Stimulated activated CD8-positive, alpha-beta memory T cell treated with anti-CD3 and anti-CD28 coated beads, Interleukin-4, amount 100 ng/mL, for 48 hours (primary cell): ENCODE measurements around the gene JARID2.

Experiments used
- DNase-seq: peaks from one replicate; pipeline ENCODE4 v3.0.0-alpha.2; 2020

Gene JARID2

DNA sequence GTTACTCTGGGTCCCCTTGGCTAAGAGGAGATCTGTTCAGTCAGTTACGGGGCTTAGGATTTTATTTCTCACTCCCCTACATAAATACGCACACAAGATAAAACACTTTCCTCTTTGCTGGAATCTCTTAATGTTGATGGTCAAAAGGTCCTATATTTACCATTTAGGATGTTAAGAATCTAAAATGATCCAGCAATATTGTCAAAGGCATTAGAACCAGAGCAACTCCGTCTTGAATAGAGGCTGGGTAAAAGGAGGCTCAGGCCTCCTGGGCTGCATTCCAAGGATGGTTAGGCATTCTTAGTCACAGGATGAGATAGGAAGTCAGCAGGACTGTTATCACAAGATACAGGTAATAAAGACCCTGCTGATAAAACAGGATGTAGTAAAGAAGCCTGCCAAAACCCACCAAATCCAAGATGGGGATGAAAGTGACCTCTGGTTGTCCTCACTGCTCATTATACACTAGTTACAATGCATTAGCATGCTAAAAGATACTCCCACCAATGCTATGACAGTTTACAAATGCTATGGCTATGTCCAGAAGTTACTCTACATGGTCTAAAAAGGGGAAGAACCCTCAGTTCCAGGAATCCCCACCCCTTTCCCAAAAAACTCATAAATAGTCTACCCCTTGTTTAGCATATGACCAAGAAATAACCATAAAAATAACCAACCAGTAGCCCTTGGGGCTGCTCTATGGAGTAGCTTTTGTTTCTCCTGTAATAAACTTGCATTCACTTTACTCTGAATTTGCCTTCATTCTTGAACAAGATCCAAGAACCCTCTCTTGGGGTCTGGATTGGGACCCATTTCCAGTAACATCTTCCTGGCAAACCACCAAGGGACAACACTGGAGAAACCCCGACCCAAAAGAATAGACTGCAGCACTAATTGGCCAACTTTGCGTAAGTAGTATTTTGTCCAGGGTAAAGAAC, 309.5 kb downstream of the JARID2 start:
- DNase-seq = no peak

DNA sequence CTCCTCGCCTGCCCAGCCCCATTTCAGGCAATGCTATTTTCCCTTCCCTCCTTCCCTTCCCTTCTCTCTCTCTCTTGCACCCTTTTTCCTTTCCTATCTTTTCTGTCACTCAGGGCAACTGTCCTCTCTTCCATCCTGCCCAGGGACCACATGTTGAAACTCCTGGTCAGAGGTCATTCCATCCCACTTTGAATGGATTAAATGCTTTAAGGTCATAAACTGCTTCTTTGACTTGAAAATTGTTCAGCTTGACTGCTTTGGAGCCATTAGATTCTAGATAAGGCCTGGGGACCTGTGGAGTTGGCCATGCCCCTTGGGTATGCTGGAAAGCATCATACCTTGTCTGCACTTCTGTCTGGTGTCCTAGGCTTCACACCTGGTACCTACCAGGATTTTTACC, 310.8 kb downstream of the JARID2 start:
- DNase-seq = no peak

DNA sequence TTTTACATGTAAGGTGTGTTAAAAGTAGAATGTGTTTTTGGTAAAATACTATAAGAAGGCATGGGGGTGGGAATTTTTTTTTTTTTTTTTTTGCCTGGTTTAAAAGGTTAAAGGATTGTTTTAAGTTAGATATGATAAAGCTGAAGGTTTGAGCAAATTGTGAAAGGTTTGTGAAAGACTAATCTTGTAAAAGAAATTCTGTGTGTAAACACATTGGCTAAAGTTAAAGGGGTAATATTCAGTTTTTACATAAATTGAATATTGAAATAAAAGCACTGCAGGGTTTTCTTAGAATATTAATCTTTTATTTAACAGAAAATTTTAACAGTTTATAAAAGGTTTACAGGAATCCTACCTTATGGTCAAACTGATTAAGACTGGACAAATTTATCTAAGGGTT, 311.3 kb downstream of the JARID2 start:
- no peak for DNase-seq

DNA sequence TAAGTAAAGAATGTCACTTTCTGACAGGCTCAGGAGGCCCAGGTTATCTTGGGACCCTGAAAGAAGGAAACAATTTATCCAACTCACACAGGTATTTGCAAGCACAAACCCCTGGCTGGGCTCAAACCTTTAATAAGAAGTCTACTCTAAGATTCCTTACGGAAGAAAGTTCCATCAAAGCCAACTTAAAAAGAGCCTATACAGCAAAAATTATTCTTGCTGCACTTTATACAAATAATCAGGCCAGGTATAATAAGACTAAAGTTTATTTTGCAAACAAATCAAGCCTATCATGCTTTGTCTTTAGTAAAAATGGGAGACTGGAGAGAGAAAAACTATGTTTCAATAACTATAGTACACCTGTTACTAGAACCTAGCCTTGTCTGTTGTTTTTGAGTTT, 314.8 kb downstream of the JARID2 start:
- no peak for DNase-seq

DNA sequence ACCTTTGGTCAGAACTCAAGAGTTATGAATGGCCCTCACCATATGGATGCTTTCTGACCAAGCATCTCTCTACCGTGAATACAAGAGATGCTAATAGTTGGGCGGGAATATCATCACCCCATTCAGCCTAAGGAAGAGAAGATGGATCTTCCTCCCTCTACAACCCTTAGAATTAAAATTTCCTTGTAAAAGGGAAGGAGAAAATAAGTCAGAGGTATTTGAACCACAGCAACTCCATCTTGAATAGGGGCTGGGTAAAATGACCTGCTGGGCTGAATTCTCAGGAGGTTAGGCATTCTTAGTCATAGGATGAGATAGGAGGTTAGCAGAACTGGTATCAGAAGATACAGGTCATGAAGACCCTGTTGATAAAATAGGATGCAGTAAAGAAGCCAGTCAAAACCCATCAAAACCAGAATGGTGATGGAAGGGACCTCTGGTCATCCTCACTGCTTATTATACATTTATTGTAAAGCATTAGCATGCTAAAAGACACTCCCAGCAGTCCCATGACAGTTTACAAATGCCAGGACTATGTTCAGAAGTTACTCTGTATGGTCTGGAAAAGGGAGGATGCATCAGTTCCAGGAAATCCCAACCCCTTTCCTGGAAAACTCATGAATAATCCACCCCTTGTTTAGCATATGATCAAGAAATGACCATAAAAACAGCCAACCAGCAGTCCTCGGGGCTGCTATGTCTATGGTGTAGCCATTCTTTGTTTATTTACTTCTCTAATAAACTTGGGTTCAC, 315.8 kb downstream of the JARID2 start:
- no peak for DNase-seq

DNA sequence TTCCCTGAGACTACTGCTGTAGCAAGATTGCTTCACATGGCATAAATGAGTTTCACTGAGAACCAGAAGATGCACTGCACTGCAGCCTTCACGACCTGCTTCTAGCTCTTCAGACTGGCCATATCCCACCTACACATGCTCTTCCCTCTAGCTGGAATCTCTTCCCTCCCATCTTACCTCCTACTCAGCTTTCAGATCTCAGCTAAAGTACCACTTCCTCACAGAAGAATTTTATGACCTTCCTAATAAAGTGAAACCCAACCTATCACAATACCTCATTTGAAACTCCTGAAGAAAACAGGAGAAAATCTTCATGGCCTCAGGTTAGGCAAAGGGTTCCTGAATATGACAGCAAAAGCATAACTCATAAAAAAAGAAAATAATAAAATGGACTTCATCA, 317.1 kb downstream of the JARID2 start:
- no peak for DNase-seq

DNA sequence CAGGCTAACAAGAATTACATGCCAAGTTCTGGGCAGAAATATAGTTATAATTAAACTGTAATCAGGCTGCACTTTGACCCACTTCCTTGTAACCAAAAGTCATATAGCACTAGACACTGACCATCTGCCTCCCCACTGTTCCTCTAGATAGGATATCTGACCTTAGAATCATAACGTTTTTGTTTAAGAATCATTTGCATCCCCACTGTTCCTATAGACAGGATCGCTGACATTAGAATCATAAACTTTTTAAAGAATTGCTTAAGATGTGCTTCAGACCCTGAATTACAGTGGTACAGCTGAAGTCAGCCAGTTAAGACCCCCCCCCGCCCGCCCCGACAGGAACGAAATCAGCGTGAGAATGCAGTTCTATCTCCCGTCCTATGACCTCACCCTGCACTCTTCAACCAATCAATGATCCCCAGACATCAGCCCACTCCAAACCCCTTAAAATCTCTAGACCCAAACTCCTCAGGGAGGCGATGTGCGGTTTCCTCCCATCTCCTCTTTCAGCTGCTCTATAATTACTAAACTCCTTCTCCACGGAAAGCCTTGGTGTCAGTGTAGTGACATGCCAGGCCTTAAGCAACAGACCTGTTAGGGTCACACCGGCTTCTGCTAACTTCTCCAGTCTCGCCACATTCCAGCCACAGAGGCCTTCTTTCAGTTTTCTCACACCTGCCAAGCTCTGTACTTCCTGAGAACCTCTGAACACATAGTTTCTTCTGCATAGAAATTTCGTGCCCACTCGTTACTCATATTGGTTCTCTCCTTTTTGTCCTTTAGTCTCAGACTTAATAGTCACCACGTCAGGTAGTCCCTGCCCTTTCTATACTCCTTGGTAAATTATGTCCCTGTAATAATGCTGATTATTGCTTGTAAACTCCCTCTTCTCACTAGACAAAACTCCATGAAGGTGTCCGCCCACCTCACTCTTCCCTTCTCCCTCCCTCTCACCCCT, 323.4 kb downstream of the JARID2 start:
- DNase-seq = no peak

DNA sequence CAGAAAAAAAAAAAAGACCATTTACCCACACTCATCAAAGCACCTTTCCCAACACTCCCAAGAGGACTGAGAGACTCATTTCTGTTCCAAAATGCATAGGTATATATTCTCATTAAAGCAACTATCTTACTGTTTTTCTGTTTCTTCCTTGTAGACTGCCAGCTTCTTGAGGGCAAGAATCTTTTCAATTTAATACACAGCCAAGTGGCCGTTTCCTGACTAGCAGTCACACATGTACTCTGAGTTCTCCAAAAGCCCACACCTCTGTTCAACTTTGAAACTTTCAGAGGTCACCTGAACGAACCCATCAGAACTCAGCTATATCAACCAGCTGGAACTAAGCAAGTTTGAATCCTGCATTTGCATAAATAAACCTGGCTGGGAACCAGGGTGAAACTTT, 324.3 kb downstream of the JARID2 start:
- DNase-seq = no peak
